IgD-negative memory B cell (primary cell): Measurements from ENCODE around the gene SIK2. TPM values are rescaled to one million over a fixed set of nuclear protein-coding genes. Genes with fewer than 3 reads are reported as not detected.
A peak's percentile ranks its signal among the peaks of the same experiment; 100 is the strongest.

Experiments used
- H3K27ac Mint-ChIP-seq, 3 donors: one replicate each; pipeline ENCODE4 v1.8.0; 2020 to 2022; ENCODE audit warnings: mild to moderate bottlenecking in 3 of 3, mixed read lengths in 3 of 3, moderate library complexity in 1 of 3
- H3K27me3 Mint-ChIP-seq: one replicate; pipeline ENCODE4 v1.8.0; 2021; ENCODE audit warnings: mixed read lengths
- H3K36me3 Mint-ChIP-seq: one replicate; pipeline ENCODE4 v1.8.0; 2020; ENCODE audit warnings: mild to moderate bottlenecking, mixed read lengths
- H3K4me1 Mint-ChIP-seq, 3 donors: one replicate each; pipeline ENCODE4 v1.8.0; 2020 to 2022; ENCODE audit warnings: mixed read lengths in 3 of 3, mild to moderate bottlenecking in 1 of 3
- H3K4me3 Mint-ChIP-seq, 4 donors: one replicate each; pipeline ENCODE4 v1.8.0; 2020 to 2022; ENCODE audit warnings: mild to moderate bottlenecking in 4 of 4, mixed read lengths in 4 of 4, moderate library complexity in 3 of 4
- H3K9me3 Mint-ChIP-seq, 3 donors: one replicate each; pipeline ENCODE4 v1.8.0; 2020 to 2021; ENCODE audit warnings: mixed read lengths in 3 of 3, mild to moderate bottlenecking in 1 of 3
- polyA plus RNA-seq: library from polyadenylated mRNA; unstranded; fragments of 300-500 nt; fragmentation: Illumina TruSeq; gene quantifications from one replicate; pipeline ENCODE4 v1.2.3, GENCODE V29; 2021

SIK2 gene
- polyA plus RNA-seq, 1 donor from 2014 or later: 0.41 TPM

DNA sequence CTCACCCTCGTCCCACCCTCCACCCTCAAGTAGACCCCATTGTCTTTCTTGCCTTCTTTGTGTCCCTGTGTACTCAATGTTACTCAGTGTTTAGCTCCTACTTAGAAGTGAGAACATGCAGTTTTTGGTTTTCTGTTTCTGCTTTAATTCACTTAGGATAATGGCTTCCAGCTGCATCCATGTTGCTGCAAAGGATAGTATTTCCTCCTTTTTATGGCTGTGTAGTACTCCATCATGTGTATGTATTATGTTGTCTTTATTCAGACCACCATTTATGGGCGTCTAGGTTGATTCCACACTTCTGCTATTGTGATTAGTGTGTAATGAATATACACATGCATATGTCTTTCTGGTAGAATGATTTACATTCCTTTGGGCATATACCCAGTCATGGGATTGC, 73.6 kb downstream of the SIK2 start:
- H3K4me1 Mint-ChIP-seq: peaks cover 0 to 3% (median 0%) of the 10 kb centered on the region in 3 donors
- no peaks in the 10 kb centered on the region for H3K27me3 Mint-ChIP-seq
- H3K27ac Mint-ChIP-seq: peak overlapping the region in 1 of 3 donors; percentile 53
- no peak overlapping the region for H3K4me3 Mint-ChIP-seq
- peaks cover 30% of the 10 kb centered on the region for H3K36me3 Mint-ChIP-seq
- H3K9me3 Mint-ChIP-seq: peaks cover 0 to 4% (median 3%) of the 10 kb centered on the region in 3 donors

DNA sequence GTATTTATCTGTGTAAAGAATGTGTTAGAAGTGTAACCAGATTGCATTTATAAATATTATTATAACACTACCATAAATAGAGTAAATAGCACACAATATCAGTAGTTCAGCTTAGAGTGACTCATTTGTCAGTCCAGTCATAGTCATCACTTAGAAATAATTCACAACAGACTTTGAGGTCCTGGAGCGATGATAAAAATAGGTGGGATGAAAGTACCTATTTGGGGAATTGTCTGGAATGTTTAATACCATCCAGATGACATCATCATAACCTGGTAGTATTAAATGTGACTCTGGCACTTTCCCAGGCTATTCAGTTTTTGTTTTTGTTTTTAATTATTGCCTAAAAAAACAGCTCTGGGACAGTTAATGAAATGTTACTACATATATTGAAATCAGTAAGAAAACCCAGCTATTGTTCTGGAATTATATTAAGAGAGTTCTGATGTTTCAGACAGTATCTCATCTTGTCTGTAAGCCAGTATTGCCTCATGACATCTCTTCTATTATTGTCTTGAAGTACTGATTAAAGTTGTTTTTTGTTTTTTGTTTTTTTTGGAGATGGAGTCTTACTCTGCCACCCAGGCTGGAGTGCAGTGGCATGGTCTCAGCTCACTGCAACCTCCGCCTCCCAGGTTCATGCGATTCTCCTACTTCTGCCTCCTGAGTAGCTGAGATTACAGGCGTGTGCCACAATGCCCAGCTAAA, 74.8 kb downstream of the SIK2 start:
- Mint-ChIP-seq H3K27ac (no peak overlapping the region), H3K9me3 (peaks cover 0 to 4% (median 3%) of the 10 kb centered on the region in 3 donors), H3K27me3 (no peaks in the 10 kb centered on the region), H3K36me3 (peaks cover 25% of the 10 kb centered on the region), H3K4me3 (no peak overlapping the region), H3K4me1 (peaks cover 0 to 3% (median 0%) of the 10 kb centered on the region in 3 donors)

DNA sequence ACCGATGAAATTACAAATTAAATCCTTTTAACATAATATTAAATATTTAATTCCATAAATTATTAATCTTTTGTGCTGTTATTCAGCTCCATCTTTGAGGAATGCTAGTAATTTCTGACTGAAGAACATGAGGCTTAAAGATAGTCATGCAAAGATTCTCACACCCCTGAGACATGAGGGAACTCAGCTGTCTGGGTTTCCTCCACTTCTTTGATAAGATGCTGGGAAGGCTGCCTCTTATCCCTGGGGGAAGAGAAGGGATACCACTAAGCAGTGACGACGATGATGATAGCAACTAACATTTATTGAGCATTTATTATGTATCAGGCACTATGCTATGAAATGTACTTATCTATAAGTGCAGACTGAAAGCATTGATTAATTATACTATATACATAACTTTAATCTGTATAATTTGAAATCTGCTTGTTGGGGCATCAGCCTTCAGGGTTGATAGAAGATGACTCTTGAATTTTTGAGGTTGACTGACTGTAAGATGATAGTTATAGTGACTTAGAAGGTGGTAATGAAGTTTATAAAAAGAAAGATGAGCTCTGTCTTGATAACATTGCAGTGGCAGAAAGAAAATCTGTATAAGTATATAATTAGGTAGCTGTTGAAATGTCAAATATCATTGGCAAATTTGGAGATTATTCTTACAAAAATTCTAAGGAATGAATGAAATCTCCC, 78.4 kb downstream of the SIK2 start:
- H3K36me3 Mint-ChIP-seq: peaks cover 17% of the 10 kb centered on the region
- H3K4me3 Mint-ChIP-seq: no peak overlapping the region
- H3K27me3 Mint-ChIP-seq: no peaks in the 10 kb centered on the region
- no peak overlapping the region for H3K27ac Mint-ChIP-seq
- H3K4me1 Mint-ChIP-seq: peaks cover 0 to 6% (median 0%) of the 10 kb centered on the region in 3 donors
- peaks cover 0 to 3% (median 0%) of the 10 kb centered on the region in 3 donors for H3K9me3 Mint-ChIP-seq

DNA sequence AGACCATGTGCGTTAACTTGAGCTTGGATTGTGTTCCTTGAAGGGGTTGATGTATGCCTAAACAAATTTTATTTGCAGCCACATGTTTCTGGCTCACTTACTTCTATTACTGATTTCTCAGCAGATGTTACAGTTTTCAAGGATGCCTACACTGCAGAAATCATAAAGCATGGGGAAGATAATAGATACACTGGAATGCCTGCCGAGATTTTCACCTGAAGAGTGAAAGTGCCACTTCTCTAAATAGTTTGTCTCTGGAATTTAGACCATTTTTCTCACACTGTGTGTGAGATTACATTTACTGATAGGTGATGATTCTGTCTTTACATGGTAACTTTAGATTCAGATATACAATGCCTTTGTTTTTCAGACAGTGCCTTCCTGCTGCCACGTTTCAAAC, 81.6 kb downstream of the SIK2 start:
- peaks cover 0 to 3% (median 1%) of the 10 kb centered on the region in 3 donors for H3K4me1 Mint-ChIP-seq
- no peak overlapping the region for H3K4me3 Mint-ChIP-seq
- H3K9me3 Mint-ChIP-seq: no peaks in the 10 kb centered on the region
- peaks cover 16% of the 10 kb centered on the region for H3K36me3 Mint-ChIP-seq
- no peak overlapping the region for H3K27ac Mint-ChIP-seq
- H3K27me3 Mint-ChIP-seq: no peaks in the 10 kb centered on the region

DNA sequence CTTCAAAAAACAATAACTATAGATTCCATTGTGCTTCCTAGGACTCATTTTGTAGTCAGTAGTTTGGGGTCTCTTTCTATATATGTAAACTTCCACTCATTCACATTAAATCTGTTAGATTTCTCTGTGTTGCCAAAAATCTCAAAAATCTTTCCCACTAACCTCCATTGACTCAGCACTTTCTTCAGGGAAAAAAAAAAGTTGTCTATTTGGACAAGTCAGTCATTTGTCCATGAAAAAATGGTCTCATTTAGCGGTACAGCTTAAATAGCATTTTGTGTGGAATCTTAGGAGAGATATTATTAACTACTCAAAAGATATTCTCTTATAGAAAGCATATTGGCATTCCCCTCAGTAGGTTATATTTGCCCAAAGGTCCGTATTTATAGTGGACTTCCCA, 82.0 kb downstream of the SIK2 start:
- Mint-ChIP-seq H3K27ac (peak overlapping the region in 1 of 3 donors; percentile 24), H3K4me1 (peaks cover 0 to 3% (median 1%) of the 10 kb centered on the region in 3 donors), H3K9me3 (no peaks in the 10 kb centered on the region), H3K36me3 (peaks cover 17% of the 10 kb centered on the region), H3K27me3 (no peaks in the 10 kb centered on the region), H3K4me3 (no peak overlapping the region)

DNA sequence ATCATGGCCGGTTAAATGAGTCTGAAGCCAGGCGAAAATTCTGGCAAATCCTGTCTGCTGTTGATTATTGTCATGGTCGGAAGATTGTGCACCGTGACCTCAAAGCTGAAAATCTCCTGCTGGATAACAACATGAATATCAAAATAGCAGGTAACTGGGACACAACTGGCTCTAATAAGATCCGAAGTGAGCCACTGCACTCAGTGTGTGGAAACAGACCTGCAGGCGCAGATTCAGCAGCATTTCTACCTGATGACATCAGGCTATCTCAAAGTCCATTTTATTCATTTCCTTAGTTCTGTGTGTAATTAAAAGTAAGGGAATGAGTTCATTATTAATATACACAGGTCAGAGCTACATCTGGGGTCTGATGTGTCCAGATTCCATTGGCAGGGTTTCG, 85.8 kb downstream of the SIK2 start:
- Mint-ChIP-seq H3K4me3 (no peak overlapping the region), H3K9me3 (no peaks in the 10 kb centered on the region), H3K27ac (peak overlapping the region in 1 of 3 donors; percentile 54), H3K4me1 (peaks cover 0 to 3% (median 1%) of the 10 kb centered on the region in 3 donors), H3K27me3 (no peaks in the 10 kb centered on the region), H3K36me3 (peaks cover 25% of the 10 kb centered on the region)

DNA sequence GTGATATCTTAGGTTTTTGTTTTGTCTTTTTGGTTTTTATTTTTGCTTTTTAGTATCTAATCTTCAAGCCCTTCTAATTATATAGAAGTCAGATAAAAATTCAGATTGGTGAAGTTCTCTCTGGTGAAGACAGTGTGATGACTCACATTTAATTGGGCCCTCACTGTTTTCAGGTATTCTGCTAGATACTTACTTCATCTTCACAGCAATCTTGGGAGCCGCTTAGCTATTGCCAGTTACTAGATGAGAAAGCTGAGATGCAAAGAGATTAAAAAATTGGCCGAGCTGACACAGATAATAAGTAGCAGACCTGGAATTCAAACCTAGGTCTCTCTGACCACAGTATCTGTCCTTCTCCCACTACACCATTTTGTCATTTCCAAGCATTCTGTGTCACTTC, 88.9 kb downstream of the SIK2 start:
- H3K36me3 Mint-ChIP-seq: peaks cover 18% of the 10 kb centered on the region

DNA sequence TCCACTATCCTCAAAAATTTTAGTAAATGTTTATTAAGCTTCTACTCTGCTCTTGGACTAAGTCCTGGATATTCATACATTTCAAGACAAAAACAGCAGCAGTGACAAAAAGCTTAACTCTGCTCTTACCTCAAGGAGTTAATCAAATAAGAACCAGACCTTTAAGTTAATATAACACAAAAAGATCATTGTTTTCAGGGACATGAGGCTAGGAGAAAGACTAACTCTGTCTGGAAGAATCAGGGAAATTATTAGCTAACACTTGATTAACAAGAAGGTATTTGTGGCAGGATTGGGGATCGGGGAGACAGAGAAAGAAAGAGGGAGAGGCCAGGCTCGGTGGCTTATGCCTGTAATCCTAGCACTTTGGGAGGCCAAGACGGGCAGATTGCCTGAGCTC, 89.5 kb downstream of the SIK2 start:
- peaks cover 0 to 3% (median 0%) of the 10 kb centered on the region in 3 donors for H3K4me1 Mint-ChIP-seq
- no peaks in the 10 kb centered on the region for H3K9me3 Mint-ChIP-seq
- no peaks in the 10 kb centered on the region for H3K27me3 Mint-ChIP-seq
- H3K36me3 Mint-ChIP-seq: peaks cover 18% of the 10 kb centered on the region
- no peak overlapping the region for H3K27ac Mint-ChIP-seq
- H3K4me3 Mint-ChIP-seq: no peak overlapping the region

More for the DNA sequence above, 88.9 kb downstream of the SIK2 start:
- no peaks in the 10 kb centered on the region for H3K9me3 Mint-ChIP-seq
- H3K27ac Mint-ChIP-seq: no peak overlapping the region
- peaks cover 0 to 4% (median 0%) of the 10 kb centered on the region in 3 donors for H3K4me1 Mint-ChIP-seq
- no peaks in the 10 kb centered on the region for H3K27me3 Mint-ChIP-seq
- no peak overlapping the region for H3K4me3 Mint-ChIP-seq

DNA sequence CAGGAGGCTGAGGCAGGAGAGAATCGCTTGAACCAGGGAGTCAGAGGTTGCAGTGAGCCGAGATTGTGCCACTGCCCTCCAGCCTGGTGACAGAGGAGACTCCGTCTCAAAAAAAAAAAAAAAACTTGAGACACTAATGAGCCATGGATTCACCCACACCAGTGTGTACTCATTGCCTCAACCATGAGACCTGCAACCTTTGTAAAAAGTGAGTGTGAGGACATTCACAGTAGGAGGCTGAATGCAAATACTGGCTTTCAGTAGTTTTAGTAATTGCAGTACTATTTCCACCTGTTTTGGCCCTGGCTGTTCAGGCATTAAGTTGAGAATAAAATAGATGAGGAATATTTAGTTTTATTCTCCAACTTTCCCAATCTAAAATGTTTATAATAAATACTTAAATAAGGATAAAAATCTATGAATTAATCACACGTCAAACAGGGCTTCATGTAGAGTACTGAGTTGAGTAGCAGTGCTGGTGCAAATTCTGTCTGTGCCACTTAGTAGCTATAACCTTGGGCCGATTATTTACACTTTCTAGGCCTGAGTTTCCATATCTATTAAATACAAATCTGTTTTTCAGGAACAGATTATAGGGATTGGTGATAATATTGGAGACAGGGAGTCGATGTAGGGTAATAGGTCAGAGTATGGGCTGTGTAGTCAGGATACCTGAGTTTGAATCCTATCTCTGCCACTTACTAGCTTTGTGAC, 91.1 kb downstream of the SIK2 start:
- Mint-ChIP-seq H3K27ac (no peak overlapping the region), H3K27me3 (no peaks in the 10 kb centered on the region), H3K4me1 (peaks cover 0 to 3% (median 0%) of the 10 kb centered on the region in 3 donors), H3K4me3 (no peak overlapping the region), H3K9me3 (no peaks in the 10 kb centered on the region), H3K36me3 (peaks cover 11% of the 10 kb centered on the region)

DNA sequence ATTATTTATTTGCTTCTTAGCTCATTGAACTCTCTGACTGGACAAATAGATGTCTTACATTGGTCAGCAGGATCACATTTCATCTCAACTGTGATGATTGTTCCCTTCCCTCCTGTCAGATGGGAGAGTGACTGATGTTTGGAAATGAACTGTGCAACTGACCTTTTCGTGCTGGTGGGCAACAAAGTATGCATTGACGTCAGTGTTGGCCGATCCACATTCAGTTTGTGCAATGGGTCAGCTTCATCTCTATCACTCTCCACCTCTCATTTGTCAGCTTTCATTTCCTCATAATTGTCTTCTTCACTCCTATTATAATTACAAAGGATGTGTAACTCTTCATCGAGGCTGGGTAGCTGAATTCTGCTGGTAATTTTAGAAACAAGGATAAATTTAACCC, 92.6 kb downstream of the SIK2 start:
- no peaks in the 10 kb centered on the region for H3K9me3 Mint-ChIP-seq
- no peak overlapping the region for H3K27ac Mint-ChIP-seq
- H3K27me3 Mint-ChIP-seq: no peaks in the 10 kb centered on the region
- H3K36me3 Mint-ChIP-seq: peaks cover 10% of the 10 kb centered on the region
- peaks cover 0 to 3% (median 0%) of the 10 kb centered on the region in 3 donors for H3K4me1 Mint-ChIP-seq
- H3K4me3 Mint-ChIP-seq: no peak overlapping the region

DNA sequence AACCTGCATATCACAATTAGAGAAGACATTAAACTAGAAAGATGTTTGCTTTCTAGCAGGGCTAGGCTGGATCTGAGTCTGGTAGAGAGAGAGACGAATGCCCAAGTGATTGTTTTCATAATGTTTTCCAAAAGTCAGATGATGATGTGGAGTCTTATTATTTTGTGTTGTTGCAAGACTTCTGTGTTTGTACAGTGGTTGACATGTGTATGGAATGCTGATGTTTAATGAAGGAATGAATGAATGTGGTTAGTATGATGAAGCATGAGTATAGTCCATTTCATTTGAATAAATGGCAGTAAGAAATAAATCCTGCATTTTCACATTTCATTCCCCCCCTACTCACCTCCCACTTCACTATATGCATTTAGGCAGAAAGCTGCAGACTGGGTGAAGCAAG, 94.3 kb downstream of the SIK2 start:
- Mint-ChIP-seq H3K27me3 (no peaks in the 10 kb centered on the region), H3K4me1 (peaks cover 0 to 3% (median 0%) of the 10 kb centered on the region in 3 donors), H3K9me3 (no peaks in the 10 kb centered on the region), H3K4me3 (no peak overlapping the region), H3K36me3 (peaks cover 7% of the 10 kb centered on the region), H3K27ac (no peak overlapping the region)

DNA sequence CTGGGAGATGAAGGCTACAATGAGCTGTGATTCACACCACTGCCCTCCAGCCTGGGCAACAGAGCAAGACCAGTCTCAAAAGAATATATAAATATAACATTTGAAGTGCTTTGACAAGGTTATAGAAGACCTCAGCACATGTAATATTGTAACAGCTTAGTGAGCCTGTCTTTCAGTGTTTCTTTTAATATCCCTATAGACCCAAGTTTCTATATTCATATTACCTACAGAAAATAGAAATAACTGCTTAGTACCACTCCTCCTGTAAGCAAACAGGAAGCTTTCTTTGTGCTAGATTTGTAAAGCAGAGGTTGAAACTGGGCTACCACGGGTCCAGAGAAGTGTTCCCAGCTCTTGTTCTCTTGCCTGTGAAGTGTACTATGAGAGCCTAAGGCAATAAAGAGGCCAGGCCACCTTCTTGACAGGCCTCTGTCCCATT, 95.7 kb downstream of the SIK2 start:
- peaks cover 0 to 3% (median 0%) of the 10 kb centered on the region in 3 donors for H3K4me1 Mint-ChIP-seq
- no peaks in the 10 kb centered on the region for H3K27me3 Mint-ChIP-seq
- H3K4me3 Mint-ChIP-seq: no peak overlapping the region
- H3K9me3 Mint-ChIP-seq: no peaks in the 10 kb centered on the region
- peaks cover 5% of the 10 kb centered on the region for H3K36me3 Mint-ChIP-seq
- no peak overlapping the region for H3K27ac Mint-ChIP-seq

DNA sequence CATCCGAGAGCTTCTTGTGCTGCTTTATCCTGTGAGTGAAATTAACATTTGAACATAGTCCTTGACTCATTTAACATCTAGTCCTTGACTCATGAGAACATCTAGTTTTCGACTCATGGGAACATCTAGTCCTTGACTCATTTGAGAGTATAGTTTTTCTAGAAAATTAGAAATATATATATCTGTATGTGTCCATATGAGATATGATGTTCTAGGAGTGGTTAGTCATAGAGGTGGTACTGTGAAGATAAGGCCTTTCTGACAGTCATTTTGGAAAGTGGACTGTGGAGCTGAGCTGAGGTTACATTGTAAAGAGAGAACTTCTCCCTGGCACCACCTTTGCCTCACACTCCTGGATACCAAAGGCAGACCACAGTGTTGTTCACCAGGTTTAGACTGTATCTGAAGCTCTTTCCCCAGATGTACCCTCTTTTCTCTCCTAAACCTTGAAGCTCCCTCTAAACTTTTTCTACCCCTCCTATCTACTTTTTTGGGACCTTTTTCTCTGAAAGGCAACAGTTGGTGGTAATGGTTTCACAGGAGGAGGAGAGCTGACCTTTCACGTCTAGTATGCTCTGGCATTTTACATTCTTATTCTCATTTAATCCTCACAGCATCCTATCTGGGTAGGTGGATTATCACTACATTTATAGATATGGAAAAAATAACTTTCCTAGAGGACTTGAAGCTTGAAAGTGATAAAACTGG, 96.8 kb downstream of the SIK2 start:
- H3K36me3 Mint-ChIP-seq: peaks cover 5% of the 10 kb centered on the region
- H3K27ac Mint-ChIP-seq: peak overlapping the region in 1 of 3 donors; percentile 39
- H3K4me3 Mint-ChIP-seq: no peak overlapping the region
- no peaks in the 10 kb centered on the region for H3K9me3 Mint-ChIP-seq
- peaks cover 0 to 3% (median 0%) of the 10 kb centered on the region in 3 donors for H3K4me1 Mint-ChIP-seq
- H3K27me3 Mint-ChIP-seq: no peaks in the 10 kb centered on the region

DNA sequence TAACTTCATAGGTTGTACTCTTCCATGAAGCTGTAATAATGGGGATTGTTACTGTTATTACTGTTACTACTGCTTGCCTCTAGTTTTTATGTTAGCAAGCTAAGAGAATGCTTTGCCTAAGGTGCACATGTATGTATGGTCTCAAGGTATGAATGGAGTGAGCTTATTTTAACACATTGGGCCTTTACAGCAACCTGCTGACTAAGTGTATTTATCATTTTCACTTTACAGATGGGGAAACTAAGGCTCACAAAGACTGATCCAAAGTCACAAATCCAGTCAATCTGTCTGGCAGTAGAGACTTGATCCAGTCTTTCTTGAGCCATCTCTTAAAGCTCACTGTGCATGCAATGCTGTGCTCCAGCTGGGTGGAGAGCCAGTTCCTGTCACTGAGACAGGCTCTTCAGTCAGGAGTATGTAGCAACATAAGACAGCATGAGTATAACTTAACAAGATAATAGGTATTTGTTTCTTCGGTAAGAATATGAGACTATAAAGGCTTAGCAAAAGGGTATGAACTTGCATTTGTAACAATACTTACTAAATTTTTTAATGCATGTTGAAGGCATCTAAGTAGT, 97.4 kb downstream of the SIK2 start:
- H3K27me3 Mint-ChIP-seq: no peaks in the 10 kb centered on the region
- H3K4me1 Mint-ChIP-seq: peaks cover 0 to 3% (median 0%) of the 10 kb centered on the region in 3 donors
- H3K4me3 Mint-ChIP-seq: no peak overlapping the region
- H3K27ac Mint-ChIP-seq: no peak overlapping the region
- no peaks in the 10 kb centered on the region for H3K9me3 Mint-ChIP-seq
- peaks cover 5% of the 10 kb centered on the region for H3K36me3 Mint-ChIP-seq
